ENCODE measurements around the gene PHF10.
"Not testable (repeated sequence)": the region's sequence is repeated elsewhere in the genome, so short reads cannot be mapped to it uniquely, and the experiment has no call there.

GRCh38 chr6:169765789-169766188 is 41.5 kb upstream of the PHF10 start:
- TF ChIP-seq CREB5 (CRISPR knock-in tag; IDR thresholded peaks at IDR 0.05; ENCODE audit: low read depth); CSDC2 (CRISPR knock-in tag; IDR thresholded peaks at IDR 0.05); ZNF70 (CRISPR knock-in tag; IDR thresholded peaks at IDR 0.05); TOX (CRISPR knock-in tag; IDR thresholded peaks at IDR 0.05; ENCODE audit: borderline replicate concordance); PPARA (CRISPR knock-in tag; IDR thresholded peaks at IDR 0.05; ENCODE audit: borderline replicate concordance); ARNTL (CRISPR knock-in tag; IDR thresholded peaks at IDR 0.05; ENCODE audit: borderline replicate concordance, low read depth); ZFP30 (CRISPR knock-in tag; IDR thresholded peaks at IDR 0.05); ZNF565 (CRISPR knock-in tag; conservative IDR thresholded peaks at IDR 0.05; ENCODE audit: low read depth); TCF4 (CRISPR knock-in tag; IDR thresholded peaks at IDR 0.05; ENCODE audit: borderline replicate concordance): not testable (repeated sequence)

Data from SK-N-SH treated with all-trans-retinoic acid at 6 μM for 48 hours (cell line).